Measurements from ENCODE around the gene SLC22A17.

SLC22A17 gene

DNA sequence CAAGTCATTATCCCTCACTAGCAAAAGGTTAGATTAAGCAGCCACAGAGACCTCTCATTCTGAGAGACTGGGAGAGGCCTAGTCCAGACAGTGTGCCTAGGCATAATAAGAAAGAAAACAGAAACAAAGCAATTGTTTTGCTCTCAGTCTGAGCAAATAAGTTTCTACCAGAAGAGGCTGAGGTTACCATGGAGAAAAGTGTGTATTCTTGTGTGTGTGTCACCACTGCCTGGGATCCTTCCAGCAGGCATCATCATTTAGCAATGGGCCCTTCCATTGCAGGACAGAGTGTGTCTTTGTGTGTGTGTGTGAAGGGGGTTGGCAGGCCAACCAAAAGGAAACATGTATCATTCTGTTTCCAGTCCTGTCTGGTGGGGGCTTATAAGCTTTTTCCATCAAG, 8.6 kb upstream of the SLC22A17 start:
- DNase-seq: no peak

- no peak for DNase-seq
These were observed 7.8 kb upstream of the SLC22A17 start for GRCh38 chr14:23360496-23360895.

GRCh38 chr14:23359722-23360447, 7.2 kb upstream of the SLC22A17 start:
- no peak for DNase-seq

DNA sequence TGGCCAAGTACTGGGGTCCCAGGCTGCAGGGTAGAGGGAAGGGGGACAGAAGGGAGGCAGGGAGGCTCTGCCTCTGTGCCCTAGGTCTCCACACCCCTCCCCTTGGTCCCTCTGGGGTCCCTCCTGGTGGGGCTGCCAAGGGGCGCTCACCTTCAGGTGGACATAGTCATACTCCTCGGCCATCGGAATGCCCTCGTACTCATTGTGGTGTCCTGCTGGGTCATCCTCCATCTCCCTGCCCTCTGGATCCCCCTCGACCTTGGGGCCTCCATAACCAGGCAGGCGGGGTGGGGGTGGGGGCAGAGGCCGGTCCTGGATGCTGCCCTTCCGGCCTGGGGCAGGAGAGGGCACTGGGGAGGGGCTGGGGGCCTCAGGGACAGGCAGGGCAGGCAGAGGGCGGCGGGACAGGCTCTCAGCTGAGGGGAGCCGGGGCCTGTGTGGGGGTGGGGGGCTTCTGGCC, 6.5 kb upstream of the SLC22A17 start:
- no peak for DNase-seq

- no peak for DNase-seq
These were observed 6.0 kb upstream of the SLC22A17 start for GRCh38 chr14:23358553-23359166.

DNA sequence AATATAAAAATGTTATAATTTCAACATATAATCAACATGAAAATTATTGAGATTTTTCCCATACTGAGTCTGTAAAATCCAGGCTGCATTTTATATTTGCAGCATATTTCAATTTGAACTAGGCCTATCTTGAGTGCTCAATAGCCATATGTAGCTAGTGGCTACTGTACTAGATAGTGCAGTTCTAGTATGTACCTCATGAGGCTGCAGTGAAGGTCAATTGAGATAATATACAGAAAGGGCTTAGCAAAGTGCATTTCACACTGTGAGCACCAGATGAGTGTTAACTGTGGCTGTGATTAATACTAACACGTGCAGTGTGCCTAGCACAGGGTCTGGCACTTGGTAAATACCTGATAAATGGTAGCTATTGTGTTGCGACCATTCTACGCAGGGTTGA, 5.4 kb upstream of the SLC22A17 start:
- DNase-seq: no peak

DNA sequence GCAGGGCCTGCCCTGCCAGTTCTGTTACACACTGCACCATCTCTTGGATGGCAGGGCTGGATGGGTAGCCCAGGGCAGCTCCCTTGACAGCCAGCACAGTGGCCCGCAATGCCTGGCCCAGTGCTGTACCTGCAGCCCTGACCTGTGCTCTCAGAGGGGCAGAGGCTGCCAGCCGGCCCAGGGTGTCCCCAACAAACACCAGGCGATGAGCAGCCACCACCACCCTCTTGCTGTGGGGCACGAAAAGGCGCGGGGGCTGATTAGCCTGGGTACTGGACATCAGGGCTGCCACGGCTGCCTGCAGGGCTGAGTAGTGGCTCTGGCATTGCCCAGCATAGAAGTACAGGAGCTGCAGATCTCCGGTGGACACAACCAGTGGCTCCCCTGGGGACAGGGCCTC, 4.6 kb upstream of the SLC22A17 start:
- no peak for DNase-seq

GRCh38 chr14:23356662-23357061, 4.0 kb upstream of the SLC22A17 start:
- DNase-seq: no peak

GRCh38 chr14:23355871-23356435, 3.3 kb upstream of the SLC22A17 start:
- DNase-seq: no peak

DNA sequence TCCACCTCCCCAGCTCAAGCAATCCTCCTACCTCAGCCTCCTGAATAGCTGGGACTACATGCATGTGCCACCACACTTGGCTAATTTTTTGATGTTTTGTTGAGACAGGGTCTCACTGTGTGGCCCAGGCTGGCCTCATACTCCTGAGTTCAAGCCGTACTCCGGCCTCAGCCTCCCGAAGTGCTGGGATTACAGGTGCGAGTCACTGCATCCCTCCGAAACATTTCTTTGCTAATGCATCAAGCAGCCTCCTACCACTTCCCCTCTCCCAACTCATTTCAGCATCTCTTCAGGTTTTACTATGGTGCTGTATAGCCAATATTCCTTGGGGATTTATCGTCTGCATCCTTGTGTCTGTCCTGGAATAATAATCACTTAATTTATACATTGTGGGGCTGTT, 2.3 kb upstream of the SLC22A17 start:
- DNase-seq: no peak

GRCh38 chr14:23353433-23353780, 720 bp upstream of the SLC22A17 start:
- DNase-seq: no peak

GRCh38 chr14:23351681-23352505, 794 bp downstream of the SLC22A17 start:
- DNase-seq: no peak

DNA sequence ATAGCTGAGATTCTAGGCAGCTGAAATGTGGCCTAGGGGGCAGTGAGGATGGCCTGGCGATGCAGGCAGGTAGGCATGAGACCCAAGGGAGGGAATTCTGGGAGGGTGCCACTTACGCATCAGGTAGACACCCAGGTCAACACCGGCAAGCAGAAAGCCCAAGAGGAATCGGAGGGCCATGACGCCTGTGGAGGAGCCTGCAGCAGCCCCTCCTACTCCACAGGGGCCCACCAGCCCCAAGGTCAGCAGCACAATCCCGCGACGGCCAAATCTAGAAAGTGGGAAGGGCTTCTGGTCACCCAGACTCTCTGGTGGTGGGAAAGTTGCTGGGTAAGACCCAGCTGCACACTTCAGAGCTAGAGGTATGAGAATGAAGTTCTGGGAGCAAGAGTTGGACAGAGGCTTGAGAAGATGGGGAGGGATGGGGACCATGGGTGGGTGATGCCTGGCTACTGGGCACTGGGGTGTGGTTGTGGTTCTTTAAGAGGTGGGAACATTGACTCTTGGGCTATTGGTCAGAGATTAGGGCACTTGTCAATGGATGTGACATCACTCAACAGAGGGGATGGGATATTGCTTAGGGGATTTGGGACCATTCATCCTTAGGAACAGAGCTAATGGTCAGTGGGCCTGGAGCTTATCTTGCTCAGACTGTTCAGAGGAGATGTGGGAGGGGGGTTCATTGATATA, 3.4 kb downstream of the SLC22A17 start:
- no peak for DNase-seq

GRCh38 chr14:23348297-23348655, 4.4 kb downstream of the SLC22A17 start:
- no peak for DNase-seq

DNA sequence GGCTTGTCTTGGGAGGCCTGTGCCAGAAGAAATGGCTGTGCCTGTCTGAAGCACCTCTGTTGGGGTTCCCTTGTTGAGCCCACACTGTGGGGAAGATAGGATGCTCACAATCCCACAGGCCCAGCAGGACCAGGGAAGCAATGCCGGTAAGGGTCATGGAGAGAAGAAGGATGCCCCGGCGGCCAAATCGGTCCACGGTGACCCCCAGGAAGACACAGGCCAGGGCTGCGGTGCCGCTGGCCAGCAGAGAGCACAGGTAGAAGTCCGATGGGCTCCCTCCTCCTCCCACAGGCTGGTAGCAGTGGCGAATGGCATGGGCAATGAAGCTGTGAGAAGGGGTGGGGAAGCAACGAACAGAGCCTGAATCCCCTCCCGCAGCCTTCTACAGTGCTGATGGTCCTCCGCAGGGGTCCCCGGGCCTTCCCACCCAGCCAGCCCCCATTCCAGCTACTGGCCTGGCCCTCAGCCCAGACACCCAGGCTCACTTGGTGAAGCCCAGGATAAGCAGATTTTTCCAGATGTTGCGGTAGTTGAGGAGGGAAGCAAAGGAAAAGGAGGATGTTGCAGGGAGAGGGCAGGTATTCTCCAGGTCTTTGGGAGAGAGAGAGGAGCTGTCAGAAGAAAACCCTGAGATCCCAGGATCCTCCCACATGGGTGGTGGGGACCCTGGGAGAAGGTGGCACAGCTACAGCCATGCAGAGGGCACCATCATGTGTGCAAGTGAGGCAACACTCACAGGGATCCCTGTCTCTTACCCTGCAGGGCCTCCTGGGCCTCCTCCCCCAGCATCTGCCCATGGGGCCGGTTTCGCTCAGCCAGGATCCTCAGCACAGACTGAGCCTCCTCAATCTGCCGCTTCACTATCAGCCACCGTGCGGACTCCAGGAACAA, 5.0 kb downstream of the SLC22A17 start:
- DNase-seq: no peak

DNA sequence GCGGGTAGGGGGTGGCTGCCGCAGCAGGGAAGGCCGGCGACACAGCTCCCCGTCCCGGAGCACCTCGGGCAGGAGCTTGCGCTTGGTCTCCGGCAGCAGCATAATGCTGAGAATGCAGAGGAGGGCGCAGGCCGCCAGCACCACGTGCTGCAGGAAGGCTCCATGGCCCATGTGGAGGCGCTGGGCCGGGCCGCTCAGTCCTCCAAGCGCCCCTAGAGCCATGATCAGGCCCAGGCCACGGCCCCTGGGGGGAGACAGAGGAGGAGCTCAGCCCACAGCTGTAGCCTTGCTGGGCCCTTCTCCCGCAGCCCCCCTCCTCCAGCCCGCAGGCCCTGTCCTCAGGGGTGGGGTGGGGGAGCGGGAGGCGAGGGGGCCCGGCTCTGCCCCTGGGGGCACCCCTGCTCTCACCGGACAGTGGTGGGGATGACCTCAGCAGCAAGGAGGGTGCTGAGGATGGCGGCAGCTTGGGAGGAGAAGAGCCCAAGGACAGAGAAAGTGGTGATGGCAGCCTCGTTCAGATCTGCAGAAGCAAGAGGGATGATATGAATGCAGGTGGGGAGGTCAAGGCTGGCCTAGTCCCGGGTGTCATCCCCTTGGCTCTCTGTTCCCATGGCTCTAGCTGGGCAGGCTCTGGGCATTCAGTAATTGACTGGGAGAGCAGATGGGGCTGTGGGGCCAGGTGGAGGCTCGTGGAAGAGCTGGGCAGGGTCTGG, 5.8 kb downstream of the SLC22A17 start:
- DNase-seq: no peak

- no peak for DNase-seq
These were observed 6.5 kb downstream of the SLC22A17 start for GRCh38 chr14:23345987-23346692.

GRCh38 chr14:23344481-23344880, 8.2 kb downstream of the SLC22A17 start:
- DNase-seq: no peak

- DNase-seq: no peak
These were observed 13.0 kb downstream of the SLC22A17 start for GRCh38 chr14:23339506-23340268.

DNA sequence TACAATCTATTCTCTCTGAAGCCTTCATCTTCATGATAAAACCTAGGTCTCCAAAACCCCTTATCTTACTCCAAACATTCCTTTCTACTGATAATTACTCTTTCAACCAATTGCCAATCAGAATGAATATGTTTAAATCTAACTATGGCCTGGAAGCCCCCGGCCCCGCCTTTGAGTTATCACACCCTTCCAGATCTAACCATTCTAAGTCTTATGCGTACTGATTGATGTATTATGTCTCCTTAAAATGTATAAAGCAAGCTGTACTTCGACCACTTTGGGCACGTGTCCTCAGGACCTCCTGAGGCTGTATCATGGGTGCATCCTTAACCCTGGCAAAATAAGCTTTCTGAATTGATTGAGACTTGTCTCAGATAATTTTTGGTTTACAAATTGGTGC, 17.1 kb downstream of the SLC22A17 start:
- no peak for DNase-seq

Data from stimulated activated CD4-positive, alpha-beta T cell treated with anti-CD3 and anti-CD28 coated beads, Interleukin-4, amount 100 ng/mL, for 24 hours (primary cell).